ENCODE results near the gene IRF7.
A peak's percentile ranks its signal among the peaks of the same experiment; 100 is the strongest.

DNA sequence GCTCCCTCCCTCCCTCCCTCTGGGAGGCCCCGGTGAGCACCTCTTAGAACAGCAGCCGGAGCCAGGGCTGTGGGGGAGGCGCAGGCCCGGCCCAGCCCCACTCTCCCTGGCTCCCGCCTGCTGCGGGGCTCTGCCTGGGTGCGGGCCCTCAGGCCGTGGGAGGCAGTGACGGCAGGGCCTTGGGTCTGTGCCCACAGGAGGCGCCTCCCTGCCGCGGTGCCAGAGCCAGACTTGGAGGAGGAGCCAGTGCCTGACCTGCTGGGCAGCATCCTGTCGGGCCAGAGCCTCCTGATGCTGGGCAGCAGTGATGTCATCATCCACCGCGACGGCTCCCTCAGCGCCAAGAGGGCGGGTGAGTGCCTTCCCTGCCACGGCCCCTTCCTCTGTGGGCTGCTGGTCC lies 9.5 kb downstream of the IRF7 start:
- TF ChIP-seq POLR2AphosphoS5 (IDR thresholded peaks at IDR 0.05; ENCODE audit: insufficient read depth in 1 of 2, low read depth in 1 of 2) (peak; percentile 66 to 71), POLR2A (IDR thresholded peaks at IDR 0.05) (no peak)
- TF ChIP-seq, protein P1, sequence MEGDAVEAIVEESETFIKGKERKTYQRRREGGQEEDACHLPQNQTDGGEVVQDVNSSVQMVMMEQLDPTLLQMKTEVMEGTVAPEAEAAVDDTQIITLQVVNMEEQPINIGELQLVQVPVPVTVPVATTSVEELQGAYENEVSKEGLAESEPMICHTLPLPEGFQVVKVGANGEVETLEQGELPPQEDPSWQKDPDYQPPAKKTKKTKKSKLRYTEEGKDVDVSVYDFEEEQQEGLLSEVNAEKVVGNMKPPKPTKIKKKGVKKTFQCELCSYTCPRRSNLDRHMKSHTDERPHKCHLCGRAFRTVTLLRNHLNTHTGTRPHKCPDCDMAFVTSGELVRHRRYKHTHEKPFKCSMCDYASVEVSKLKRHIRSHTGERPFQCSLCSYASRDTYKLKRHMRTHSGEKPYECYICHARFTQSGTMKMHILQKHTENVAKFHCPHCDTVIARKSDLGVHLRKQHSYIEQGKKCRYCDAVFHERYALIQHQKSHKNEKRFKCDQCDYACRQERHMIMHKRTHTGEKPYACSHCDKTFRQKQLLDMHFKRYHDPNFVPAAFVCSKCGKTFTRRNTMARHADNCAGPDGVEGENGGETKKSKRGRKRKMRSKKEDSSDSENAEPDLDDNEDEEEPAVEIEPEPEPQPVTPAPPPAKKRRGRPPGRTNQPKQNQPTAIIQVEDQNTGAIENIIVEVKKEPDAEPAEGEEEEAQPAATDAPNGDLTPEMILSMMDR (IDR thresholded peaks at IDR 0.05): no peak

Measured in vagina (tissue), 2 donors.